Lower lobe of right lung (tissue), 2 donors: ENCODE data around the gene STAM2. TPM values are rescaled to one million over a fixed set of nuclear protein-coding genes. Genes with fewer than 3 reads are reported as not detected.
"Not testable (repeated sequence)": the region's sequence is repeated elsewhere in the genome, so short reads cannot be mapped to it uniquely, and the experiment has no call there.

ENCODE experiments used
- ATAC-seq, 2 donors: fragments of 200-7000 bp; cut with Tn5 transposase; one replicate each; pipeline ENCODE4 v1.9.1; 2020 to 2022; ENCODE audit warnings: mild to moderate bottlenecking in 2 of 2, moderate library complexity in 2 of 2
- DNase-seq: peaks from one replicate; pipeline ENCODE4 v3.0.0-alpha.2; 2020
- H3K27ac ChIP-seq: fragments of 200-600 bp; one replicate; pipeline ENCODE4 v1.8.0; 2022
- H3K27me3 ChIP-seq: fragments of 200-600 bp; one replicate; pipeline ENCODE4 v1.8.0; 2022; ENCODE audit warnings: low read depth
- H3K36me3 ChIP-seq: fragments of 200-600 bp; one replicate; pipeline ENCODE4 v1.8.0; 2022; ENCODE audit warnings: mild to moderate bottlenecking
- H3K4me1 ChIP-seq: fragments of 200-600 bp; one replicate; pipeline ENCODE4 v1.8.0; 2022
- H3K4me3 ChIP-seq: fragments of 200-600 bp; one replicate; pipeline ENCODE4 v1.8.0; 2022; ENCODE audit warnings: mild to moderate bottlenecking
- H3K9me3 ChIP-seq: fragments of 200-600 bp; one replicate; pipeline ENCODE4 v1.8.0; 2022
- CTCF ChIP-seq: fragments of 200-600 bp; IDR thresholded peaks from one replicate; pipeline ENCODE4 v1.8.0; 2022; ENCODE audit warnings: antibody characterized with exemption, mild to moderate bottlenecking
- intact Hi-C: fragments of 100-400 bp; cut with DNase I; formaldehyde crosslinking; loops from one replicate; pipeline ENCODE4 v1.11.0; 2022
- total RNA-seq: library from RNA; stranded (reverse); fragmentation: NEBNext Ultra II Directional; extraction: Animal tissue kit (Norgen Biotek cat#: 25700); gene quantifications from one replicate; pipeline ENCODE4 v1.2.1, GENCODE V29; 2021
- donor health status: DM: no; HTN: yes; CAD: no; lungs with severe emphysema.

STAM2 gene
- total RNA-seq, 1 donor from 2014 or later, result 39.8 TPM

DNA sequence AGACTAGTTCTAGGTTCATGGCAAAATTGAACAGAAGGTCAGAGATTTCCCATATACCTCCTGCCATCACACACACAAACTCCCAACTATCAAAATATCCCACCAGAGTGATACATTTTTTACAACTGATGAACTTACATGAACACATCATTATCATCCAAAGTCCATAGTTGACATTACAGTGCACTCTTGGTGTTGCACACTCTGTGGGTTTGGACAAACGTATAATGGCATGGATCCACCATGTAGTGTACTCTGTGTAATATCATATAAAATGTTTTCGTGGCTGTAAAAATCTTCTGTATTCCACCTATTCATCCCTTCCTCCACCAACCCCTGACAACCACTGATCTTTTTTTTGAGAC is 25.9 kb upstream of the STAM2 start:
- intact Hi-C loops, result no loop called here
- no peak for DNase-seq
- H3K27ac ChIP-seq, result no peak overlapping the region
- no peaks in the 10 kb centered on the region for H3K27me3 ChIP-seq
- peaks cover 3% of the 10 kb centered on the region for H3K9me3 ChIP-seq
- no peak for TF ChIP-seq CTCF
- no peak for ATAC-seq
- no peak overlapping the region for H3K4me3 ChIP-seq
- peaks cover 7% of the 10 kb centered on the region for H3K4me1 ChIP-seq
- no peaks in the 10 kb centered on the region for H3K36me3 ChIP-seq

DNA sequence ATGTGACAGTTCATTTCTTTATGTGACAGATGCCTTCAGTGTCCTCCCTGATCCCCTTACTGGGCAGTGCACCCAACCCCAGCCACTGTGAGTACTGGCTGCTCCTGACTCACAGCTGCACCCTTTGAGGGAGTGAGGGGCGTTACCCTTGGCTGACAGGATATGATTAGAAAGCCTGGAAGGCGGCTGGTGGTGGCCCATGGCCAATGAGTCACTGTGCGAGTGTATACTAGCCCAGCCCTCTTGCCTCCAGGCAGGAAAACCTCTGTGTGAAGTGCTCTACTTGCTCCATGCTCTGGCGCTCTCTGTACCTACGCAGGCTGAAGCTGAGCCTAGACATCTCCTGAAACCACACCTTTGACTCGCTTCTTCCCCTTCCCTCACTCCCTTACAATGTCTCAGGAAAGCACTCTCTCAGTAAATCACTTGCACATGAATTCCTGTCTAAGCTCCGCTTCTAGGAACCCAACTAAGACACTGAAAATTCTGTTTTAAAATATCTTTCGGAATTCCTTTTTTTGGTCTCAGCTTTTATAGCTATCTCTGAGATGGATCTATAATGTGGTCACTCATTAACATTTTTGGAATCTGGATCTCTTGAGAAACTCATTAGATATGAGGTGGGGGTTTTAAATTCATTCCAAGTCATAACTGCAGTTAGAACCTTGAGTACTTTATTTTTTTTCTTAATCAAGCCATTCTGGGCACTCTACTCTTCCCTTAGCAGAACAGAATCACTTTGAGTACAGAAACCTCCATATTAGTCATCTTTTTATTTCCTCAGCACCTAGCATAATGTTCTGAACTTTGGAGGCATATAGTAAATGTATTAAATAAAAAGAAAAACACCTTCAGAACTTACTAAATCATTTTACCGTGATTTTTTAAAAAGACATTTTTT is 25.3 kb upstream of the STAM2 start:
- Histone ChIP-seq H3K27me3 (no peaks in the 10 kb centered on the region), H3K27ac (no peak overlapping the region), H3K36me3 (no peaks in the 10 kb centered on the region), H3K9me3 (peaks cover 3% of the 10 kb centered on the region), H3K4me3 (no peak overlapping the region), H3K4me1 (peaks cover 7% of the 10 kb centered on the region)
- DNase-seq (peak; percentile 63), ATAC-seq (peak; percentile 86 to 94)
- intact Hi-C loops, result no loop called here
- no peak for TF ChIP-seq CTCF

DNA sequence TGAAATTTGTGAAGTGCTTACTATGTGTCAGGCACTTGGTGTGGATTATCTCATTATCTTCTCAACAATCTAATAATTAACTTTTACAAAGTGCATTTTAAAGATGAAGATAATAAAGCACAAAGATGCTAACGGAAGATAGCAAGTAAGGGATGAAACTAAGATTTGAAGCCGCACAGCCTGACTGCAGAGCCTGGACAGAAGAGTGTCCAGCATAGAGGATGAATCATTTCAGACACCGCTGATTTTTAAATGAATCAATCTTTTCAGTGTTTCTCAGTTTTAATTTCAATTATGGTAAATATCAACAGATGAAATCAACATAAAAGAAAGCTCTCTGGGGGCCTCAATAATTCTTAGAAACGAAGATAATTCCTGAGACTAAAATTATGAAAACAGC is 24.5 kb upstream of the STAM2 start:
- peaks cover 3% of the 10 kb centered on the region for H3K9me3 ChIP-seq
- no peaks in the 10 kb centered on the region for H3K36me3 ChIP-seq
- H3K4me3 ChIP-seq, result no peak overlapping the region
- DNase-seq (no peak), ATAC-seq (no peak)
- no peaks in the 10 kb centered on the region for H3K27me3 ChIP-seq
- no peak for TF ChIP-seq CTCF
- H3K27ac ChIP-seq, result no peak overlapping the region
- H3K4me1 ChIP-seq, result peaks cover 7% of the 10 kb centered on the region
- intact Hi-C loops, result no loop called here

DNA sequence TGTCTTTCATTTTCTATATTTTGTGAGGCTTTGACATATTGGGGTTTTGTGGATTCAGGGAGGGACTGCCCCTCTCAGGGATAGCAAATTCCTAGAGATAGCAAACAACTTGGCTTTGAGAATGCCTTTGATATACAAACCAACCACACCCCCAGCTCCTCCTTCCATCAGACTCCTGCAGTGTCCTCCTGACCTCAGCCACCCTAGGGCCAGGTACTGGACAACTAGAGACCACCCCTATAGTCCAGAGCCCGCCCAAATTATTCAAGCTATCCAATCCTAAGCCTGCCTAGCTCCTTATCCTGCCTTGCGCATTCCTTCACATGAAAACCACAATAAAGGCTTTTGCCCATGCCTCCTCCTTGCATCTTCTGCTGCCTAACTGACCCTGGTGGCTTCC is 22.9 kb upstream of the STAM2 start:
- intact Hi-C loops, result no loop called here
- no peak overlapping the region for H3K27ac ChIP-seq
- DNase-seq (no peak), ATAC-seq (no peak)
- TF ChIP-seq CTCF, result no peak
- H3K36me3 ChIP-seq, result no peaks in the 10 kb centered on the region
- H3K27me3 ChIP-seq, result no peaks in the 10 kb centered on the region
- peaks cover 3% of the 10 kb centered on the region for H3K9me3 ChIP-seq
- peaks cover 7% of the 10 kb centered on the region for H3K4me1 ChIP-seq
- H3K4me3 ChIP-seq, result no peak overlapping the region

DNA sequence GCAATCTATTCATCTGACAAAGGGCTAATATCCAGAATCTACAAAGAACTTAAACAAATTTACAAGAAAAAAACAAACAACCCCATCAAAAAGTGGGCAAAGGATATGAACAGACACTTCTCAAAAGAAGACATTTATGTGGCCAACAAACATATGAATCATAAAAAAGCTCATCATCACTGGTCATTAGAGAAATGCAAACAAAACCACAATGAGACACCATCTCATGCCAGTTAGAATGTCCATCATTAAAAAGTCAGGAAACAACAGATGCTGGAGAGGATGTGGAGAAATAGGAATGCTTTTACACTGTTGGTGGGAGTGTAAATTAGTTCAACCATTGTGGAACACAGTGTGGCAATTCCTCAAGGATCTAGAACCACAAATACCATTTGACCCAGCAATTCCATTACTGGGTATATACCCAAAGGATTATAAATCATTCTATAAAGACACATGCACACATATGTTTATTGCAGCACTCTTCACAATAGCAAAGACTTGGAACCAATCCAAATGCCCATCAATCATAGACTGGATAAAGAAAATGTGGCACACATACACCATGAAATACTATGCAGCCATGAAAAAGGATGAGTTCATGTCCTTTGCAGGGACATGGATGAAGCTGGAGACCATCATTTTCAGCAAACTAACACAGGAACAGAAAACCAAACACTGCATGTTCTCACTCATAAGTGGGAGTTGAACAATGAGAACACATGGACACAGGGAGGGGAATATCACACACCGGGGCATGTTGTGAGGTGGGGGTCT is 22.1 kb upstream of the STAM2 start:
- H3K4me3 ChIP-seq, H3K27me3 ChIP-seq, H3K36me3 ChIP-seq, DNase-seq, ATAC-seq, H3K27ac ChIP-seq, H3K4me1 ChIP-seq, H3K9me3 ChIP-seq, intact Hi-C loops: not testable (repeated sequence)
